Subcutaneous abdominal adipose tissue (tissue), 5 donors: Measurements from ENCODE around the gene ACOT7.
"Not testable (repeated sequence)": the region's sequence is repeated elsewhere in the genome, so short reads cannot be mapped to it uniquely, and the experiment has no call there.

Experiments used
- H3K27ac ChIP-seq: one replicate; pipeline ENCODE4 v1.7.0; 2013; ENCODE audit warnings: low read depth, mild to moderate bottlenecking, inconsistent platforms, low read length, moderate library complexity
- H3K27me3 ChIP-seq, 5 donors: one replicate each; pipeline ENCODE4 v1.7.0; 2013; ENCODE audit warnings: low read length in 5 of 5, inconsistent platforms in 1 of 5; ENCODE audit not compliant: control insufficient read depth in 5 of 5, insufficient read depth in 4 of 5
- H3K36me3 ChIP-seq, 5 donors: one replicate each; pipeline ENCODE4 v1.7.0; 2013; ENCODE audit warnings: low read length in 5 of 5; ENCODE audit not compliant: control insufficient read depth in 5 of 5, insufficient read depth in 5 of 5
- H3K4me1 ChIP-seq, 5 donors: one replicate each; pipeline ENCODE4 v1.7.0; 2013; ENCODE audit warnings: low read length in 5 of 5, mild to moderate bottlenecking in 3 of 5, moderate library complexity in 1 of 5; ENCODE audit not compliant: control insufficient read depth in 5 of 5, insufficient read depth in 5 of 5
- H3K4me3 ChIP-seq, 5 donors: one replicate each; pipeline ENCODE4 v1.7.0; 2013; ENCODE audit warnings: low read length in 5 of 5, low read depth in 1 of 5
- H3K9ac ChIP-seq, 5 donors: one replicate each; pipeline ENCODE4 v1.7.0; 2013; ENCODE audit warnings: low read length in 5 of 5, mild to moderate bottlenecking in 4 of 5, moderate library complexity in 3 of 5
- H3K9me3 ChIP-seq, 5 donors: one replicate each; pipeline ENCODE4 v1.7.0; 2013; ENCODE audit warnings: low read length in 5 of 5; ENCODE audit not compliant: control insufficient read depth in 5 of 5
- donor health status: healthy.
- donor health status: healthy.
- donor health status: healthy.
- donor health status: healthy.
- donor health status: healthy.

The ACOT7 gene

DNA sequence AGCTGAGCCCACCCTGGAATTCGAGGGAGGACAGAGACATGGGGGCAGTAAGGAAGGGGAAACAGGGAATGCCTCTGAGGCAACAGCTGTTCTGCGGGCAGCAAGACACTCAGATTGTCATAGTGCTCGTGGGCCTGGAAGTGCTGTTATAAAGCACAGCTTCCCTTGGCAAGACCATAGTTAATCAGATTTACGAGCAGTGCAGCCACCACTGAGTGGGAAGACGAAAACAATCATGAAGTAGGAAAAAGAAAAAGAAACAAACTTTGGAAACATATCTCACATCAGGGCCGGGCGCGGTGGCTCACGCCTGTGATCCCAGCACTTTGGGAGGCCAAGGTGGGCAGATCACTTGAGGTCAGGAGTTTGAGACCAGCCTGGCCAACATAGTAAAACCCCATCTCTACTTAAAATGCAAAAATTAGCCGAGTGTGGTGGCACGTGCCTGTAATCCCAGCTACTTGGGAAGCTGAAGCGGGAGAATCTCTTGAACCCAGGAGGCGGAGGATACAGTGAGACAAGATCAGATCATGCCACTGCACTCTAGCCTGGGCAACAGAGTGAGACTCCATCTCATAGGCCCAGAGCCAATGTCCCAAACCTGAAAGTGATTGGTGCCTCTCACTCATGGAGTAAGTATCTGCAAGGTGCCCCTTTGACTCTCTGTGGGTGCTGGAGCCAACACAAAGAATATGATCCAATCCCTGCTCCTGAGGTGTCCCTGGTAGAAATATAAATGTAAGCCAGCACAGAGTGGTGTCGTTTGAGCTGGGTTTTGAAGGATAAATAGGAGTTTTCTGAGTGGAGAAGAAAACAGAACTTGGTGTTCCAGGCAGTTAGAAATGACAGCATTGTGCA, 77.1 kb downstream of the ACOT7 start:
- no peaks in the 10 kb centered on the region for H3K9me3 ChIP-seq
- no peak overlapping the region for H3K4me3 ChIP-seq
- peaks cover 0 to 2% (median 0%) of the 10 kb centered on the region in 5 donors for H3K36me3 ChIP-seq
- H3K27ac ChIP-seq: no peak overlapping the region
- H3K27me3 ChIP-seq: no peaks in the 10 kb centered on the region
- H3K4me1 ChIP-seq: peaks cover 0 to 7% (median 0%) of the 10 kb centered on the region in 5 donors
- no peak overlapping the region for H3K9ac ChIP-seq

DNA sequence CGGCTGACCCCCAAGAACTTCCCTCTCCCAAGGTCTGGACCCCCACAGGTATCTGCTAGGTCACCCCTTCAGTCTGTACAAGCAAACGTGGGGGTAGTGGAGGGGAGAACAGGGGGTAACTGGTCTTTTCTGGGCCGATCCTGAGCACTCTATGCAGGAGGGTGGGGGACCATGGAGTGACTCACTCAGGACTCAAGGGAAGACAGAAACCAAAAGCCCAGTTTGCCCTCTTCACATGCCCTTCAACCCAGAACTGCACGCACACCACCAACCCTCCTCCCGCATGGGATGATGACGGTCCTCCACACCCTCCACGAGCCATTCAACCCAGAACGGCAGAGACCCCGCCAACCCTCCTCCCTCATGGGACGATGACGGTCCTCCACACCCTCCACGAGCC, 79.1 kb downstream of the ACOT7 start:
- Histone ChIP-seq H3K4me3 (no peak overlapping the region), H3K27ac (no peak overlapping the region), H3K9me3 (no peaks in the 10 kb centered on the region), H3K36me3 (peaks cover 0 to 2% (median 0%) of the 10 kb centered on the region in 5 donors), H3K9ac (no peak overlapping the region), H3K27me3 (no peaks in the 10 kb centered on the region), H3K4me1 (peaks cover 0 to 7% (median 0%) of the 10 kb centered on the region in 5 donors)

DNA sequence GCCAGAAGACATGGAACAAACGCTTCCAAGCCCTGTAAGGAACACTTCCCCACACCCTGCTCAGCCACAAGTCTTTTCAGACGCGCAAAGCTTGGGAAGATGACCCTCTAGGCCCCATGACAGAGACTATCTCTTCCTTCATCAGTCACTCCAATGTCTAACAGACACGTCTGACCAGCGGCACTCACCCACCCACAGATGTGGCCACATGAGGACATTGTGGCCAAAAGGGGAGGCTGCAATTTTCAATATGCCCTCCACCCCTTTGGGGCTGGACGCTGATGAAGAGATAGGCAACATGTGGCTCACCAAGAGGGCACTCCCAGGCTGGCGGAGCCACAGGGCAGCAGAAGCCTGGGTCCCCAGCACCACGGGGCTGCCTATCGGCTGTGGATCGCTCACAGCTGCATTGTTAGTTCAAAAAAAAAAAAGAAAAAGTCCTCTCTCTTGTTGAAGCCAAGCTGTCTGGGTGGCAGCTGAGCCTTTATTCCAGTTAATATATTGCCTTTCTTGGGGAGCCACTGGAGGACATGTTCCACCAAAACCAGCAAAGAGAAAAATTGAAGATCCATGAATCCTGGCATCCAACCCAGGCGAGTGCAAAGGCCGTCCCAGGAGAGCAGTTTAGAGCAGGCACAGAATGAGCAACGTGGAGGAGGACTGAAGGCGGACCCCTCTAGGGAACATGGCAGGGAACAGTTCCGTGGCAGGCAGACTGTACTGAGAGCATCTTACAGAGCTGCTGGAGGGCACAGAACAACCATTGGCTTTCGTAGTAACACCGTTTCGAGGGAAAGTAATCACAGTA, 80.0 kb downstream of the ACOT7 start:
- Histone ChIP-seq H3K4me3 (no peak overlapping the region), H3K36me3 (peaks cover 0 to 2% (median 0%) of the 10 kb centered on the region in 5 donors), H3K9ac (no peak overlapping the region), H3K27me3 (no peaks in the 10 kb centered on the region), H3K9me3 (no peaks in the 10 kb centered on the region), H3K27ac (no peak overlapping the region), H3K4me1 (peaks cover 0 to 7% (median 0%) of the 10 kb centered on the region in 5 donors)

DNA sequence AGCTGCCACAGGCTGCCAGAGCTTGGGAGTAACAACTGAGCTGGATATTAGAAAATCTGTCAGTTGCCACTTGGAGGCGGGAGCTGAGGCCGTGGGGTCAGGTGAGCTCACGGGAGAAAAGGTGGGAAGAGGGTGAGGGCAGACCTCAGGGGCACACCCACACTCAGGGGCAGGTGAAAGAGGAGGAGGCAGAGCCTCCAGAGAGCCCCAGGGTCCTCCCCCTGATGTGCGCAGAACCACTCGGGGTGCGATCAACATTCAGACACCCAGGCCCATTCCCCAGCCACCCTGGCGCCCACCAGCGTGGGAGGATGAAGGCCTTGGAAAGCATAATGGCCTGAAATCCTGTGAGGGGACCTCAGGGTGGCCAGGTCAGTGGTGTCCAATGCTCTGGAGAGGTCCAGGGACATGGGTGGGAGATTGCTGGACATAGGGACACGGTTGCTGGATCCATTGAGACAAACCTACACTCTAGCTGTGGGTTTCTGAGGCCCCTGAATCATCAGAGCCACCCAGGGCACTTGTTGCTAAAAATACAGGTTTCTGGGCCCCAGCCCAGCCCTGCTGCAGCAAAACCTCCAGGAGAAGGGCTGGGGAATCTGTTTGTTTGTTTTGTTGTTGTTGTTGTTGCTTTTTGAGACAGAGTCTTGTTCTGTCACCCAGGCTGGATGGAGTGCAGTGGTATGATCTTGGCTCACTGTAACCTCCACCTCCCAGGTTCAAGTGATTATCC, 83.3 kb downstream of the ACOT7 start:
- H3K4me3 ChIP-seq: no peak overlapping the region
- H3K36me3 ChIP-seq: no peaks in the 10 kb centered on the region
- H3K4me1 ChIP-seq: peaks cover 0 to 7% (median 0%) of the 10 kb centered on the region in 5 donors
- no peak overlapping the region for H3K27ac ChIP-seq
- peaks cover 0 to 2% (median 0%) of the 10 kb centered on the region in 5 donors for H3K9me3 ChIP-seq
- H3K27me3 ChIP-seq: no peaks in the 10 kb centered on the region
- no peak overlapping the region for H3K9ac ChIP-seq

DNA sequence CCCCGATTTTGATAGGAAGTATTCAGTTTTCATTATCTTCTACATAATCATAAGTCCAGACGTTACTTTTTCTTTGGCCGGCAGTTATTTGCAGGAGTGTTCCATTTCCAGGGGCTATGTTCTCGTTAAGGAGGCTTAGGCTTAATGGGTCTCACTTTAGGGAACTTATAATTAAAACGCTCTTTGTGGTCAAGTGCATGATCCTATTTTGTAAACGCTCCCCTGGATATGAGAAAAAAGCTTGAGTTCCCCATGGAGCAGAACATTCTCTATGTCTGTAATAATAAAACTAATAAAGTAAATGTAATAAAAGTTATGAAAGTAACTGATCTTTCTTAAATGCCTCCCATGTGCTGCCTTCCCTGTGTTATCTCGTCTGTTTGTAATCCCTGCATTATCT, 84.0 kb downstream of the ACOT7 start:
- Histone ChIP-seq H3K9ac (no peak overlapping the region), H3K36me3 (no peaks in the 10 kb centered on the region), H3K27me3 (no peaks in the 10 kb centered on the region), H3K4me1 (peaks cover 0 to 7% (median 0%) of the 10 kb centered on the region in 5 donors), H3K4me3 (no peak overlapping the region), H3K9me3 (peaks cover 0 to 2% (median 0%) of the 10 kb centered on the region in 5 donors), H3K27ac (no peak overlapping the region)

DNA sequence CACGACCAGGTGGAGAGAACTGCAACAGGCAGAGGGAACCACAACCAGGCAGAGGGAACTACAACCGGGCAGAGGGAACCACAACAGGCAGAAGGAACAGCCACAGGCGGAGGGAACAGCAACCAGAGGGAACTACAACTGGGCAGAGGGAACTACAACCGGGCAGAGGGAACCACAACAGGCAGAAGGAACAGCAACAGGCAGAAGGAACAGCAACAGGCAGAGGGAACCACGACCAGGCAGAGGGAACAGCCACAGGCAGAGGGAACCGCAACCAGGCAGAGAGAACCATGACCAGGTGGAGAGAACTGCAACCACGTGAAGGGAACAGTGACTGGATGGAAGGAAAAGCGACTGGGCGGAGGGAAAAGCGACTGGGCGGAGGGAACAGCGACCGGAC, 85.1 kb downstream of the ACOT7 start:
- no peak overlapping the region for H3K4me3 ChIP-seq
- H3K9ac ChIP-seq: no peak overlapping the region
- no peaks in the 10 kb centered on the region for H3K4me1 ChIP-seq
- no peaks in the 10 kb centered on the region for H3K27me3 ChIP-seq
- peaks cover 0 to 2% (median 0%) of the 10 kb centered on the region in 5 donors for H3K9me3 ChIP-seq
- no peak overlapping the region for H3K27ac ChIP-seq
- no peaks in the 10 kb centered on the region for H3K36me3 ChIP-seq

DNA sequence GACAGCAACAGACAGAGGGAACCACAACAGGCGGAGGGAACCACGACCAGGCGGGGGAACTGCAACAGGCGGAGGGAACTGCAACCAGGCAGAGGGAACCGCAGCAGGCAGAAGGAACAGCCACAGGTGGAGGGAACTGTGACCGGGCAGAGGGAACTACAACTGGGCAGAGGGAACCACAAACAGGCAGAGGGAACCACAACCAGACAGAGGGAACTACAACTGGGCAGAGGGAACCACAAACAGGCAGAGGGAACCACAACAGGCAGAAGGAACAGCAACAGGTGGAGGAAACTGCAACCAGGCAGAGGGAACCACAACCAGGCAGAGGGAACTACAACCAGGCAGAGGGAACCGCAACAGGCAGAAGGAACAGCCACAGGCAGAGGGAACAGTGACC, 85.9 kb downstream of the ACOT7 start:
- H3K27me3 ChIP-seq, H3K4me1 ChIP-seq, H3K4me3 ChIP-seq, H3K9me3 ChIP-seq, H3K36me3 ChIP-seq, H3K27ac ChIP-seq, H3K9ac ChIP-seq: not testable (repeated sequence)

DNA sequence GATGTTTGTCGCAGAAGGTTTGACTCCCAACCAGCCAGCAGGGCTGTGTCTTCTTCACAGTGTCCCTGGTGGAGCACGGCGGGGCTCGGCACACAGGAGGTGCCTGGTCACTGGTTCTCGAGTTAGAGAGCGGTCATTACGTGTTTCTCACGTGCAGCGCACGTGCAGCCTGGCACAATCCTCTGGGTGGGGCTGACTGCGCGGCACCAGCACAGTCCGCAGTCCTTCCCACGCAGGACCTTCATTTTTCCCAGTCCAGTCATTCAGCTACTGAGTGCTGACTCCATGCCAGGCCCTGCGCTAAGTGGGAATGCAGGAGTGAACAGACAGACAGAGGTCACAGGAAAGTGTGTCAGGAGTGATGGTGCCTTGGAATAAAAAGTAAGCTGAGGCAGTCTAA, 86.5 kb downstream of the ACOT7 start:
- H3K4me3 ChIP-seq: no peak overlapping the region
- H3K4me1 ChIP-seq: no peaks in the 10 kb centered on the region
- peaks cover 0 to 2% (median 0%) of the 10 kb centered on the region in 5 donors for H3K9me3 ChIP-seq
- H3K36me3 ChIP-seq: no peaks in the 10 kb centered on the region
- H3K27ac ChIP-seq: no peak overlapping the region
- no peaks in the 10 kb centered on the region for H3K27me3 ChIP-seq
- H3K9ac ChIP-seq: no peak overlapping the region

DNA sequence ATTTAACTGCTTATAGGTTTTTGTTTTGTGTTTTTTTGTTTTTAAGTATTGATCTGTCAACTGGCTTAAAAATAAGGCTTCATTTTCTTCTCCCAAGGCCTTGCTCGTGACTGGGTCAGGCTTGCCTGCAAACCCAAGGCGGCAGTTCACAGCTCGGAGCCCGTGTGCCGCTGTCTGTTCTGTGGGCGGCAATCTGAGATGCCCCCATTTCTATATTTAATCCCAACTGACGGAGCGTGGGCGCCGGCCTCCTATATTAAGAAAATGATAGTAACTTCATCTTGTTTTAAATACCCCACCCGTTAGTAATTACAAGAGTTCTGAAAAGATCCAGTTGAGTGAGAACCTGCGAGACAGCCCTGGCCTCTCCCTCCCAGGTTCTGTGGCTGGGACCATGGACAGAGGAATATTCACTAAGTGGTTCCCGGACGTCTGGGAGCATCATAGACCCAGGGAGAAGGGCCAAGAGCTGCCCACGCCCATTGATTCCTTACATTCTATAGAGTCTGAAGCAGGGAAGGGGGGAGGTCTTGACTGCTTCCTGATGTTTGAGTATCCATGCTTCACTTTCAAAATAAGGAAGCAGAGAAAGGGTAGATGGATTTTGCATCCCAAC, 90.1 kb downstream of the ACOT7 start:
- Histone ChIP-seq H3K4me1 (no peaks in the 10 kb centered on the region), H3K4me3 (no peak overlapping the region), H3K36me3 (no peaks in the 10 kb centered on the region), H3K27ac (no peak overlapping the region), H3K9me3 (peaks cover 0 to 2% (median 0%) of the 10 kb centered on the region in 5 donors), H3K9ac (no peak overlapping the region), H3K27me3 (no peaks in the 10 kb centered on the region)
